BE2C (cell line): ENCODE data around the gene ODF4.

ENCODE experiments used
- DNase-seq: peaks from one replicate; pipeline ENCODE4 v3.0.0-alpha.2; 2020
- H3K27me3 ChIP-seq: fragments of 250-450 bp; sonication (Bioruptor Pico); 2 replicates; pipeline ENCODE4 v1.5.1; 2020; ENCODE audit warnings: mild to moderate bottlenecking
- H3K36me3 ChIP-seq: fragments of 250-450 bp; sonication (Bioruptor Pico); 2 replicates; pipeline ENCODE4 v1.5.1; 2020; ENCODE audit warnings: mild to moderate bottlenecking
- H3K4me1 ChIP-seq: fragments of 250-450 bp; sonication (Bioruptor Pico); 2 replicates; pipeline ENCODE4 v1.5.1; 2020
- H3K4me3 ChIP-seq: 2 replicates; pipeline ENCODE4 v1.5.1; 2011; ENCODE audit warnings: low read depth, low read length
- H3K9me3 ChIP-seq: fragments of 250-450 bp; sonication (Bioruptor Pico); 2 replicates; pipeline ENCODE4 v1.5.1; 2020
- TF ChIP-seq, protein P1 (sequence below): IDR thresholded peaks from 2 replicates; pipeline ENCODE4 v1.5.1; 2012; ENCODE audit warnings: mild to moderate bottlenecking, low read depth, low read length

ODF4 gene

DNA sequence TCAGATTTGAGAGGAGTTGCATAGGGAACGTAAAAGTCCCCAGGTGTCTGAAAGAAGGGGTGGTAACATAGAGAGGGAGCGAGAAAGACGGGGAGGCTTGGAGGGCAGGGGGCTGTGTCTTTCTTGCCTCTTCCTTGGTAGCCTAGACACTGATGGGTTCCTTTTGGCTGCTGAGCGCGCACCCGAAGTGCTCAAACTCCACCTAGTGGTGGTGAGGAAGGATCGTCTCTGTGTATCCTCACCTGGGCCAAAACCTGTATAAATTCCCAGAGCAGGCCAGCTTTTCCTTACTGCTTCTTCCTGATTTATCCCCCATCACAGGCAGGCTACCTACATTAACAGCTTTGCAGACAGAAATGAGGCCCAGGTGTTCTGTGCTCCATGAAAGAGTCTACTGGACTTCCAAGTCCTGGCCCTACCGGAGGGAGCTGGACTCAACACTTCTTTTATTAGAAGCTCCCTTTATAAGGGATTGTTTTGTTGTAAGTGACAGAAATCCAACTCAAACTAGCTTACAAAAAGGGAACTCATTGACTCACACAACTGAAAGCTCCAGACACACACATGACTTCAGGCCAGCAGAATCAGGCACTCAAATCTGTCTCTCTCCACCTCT is 38.9 kb upstream of the ODF4 start:
- Histone ChIP-seq H3K4me1 (no peaks in the 10 kb centered on the region), H3K9me3 (no peaks in the 10 kb centered on the region), H3K4me3 (no peak overlapping the region), H3K36me3 (no peaks in the 10 kb centered on the region), H3K27me3 (no peaks in the 10 kb centered on the region)
- TF ChIP-seq, protein P1, sequence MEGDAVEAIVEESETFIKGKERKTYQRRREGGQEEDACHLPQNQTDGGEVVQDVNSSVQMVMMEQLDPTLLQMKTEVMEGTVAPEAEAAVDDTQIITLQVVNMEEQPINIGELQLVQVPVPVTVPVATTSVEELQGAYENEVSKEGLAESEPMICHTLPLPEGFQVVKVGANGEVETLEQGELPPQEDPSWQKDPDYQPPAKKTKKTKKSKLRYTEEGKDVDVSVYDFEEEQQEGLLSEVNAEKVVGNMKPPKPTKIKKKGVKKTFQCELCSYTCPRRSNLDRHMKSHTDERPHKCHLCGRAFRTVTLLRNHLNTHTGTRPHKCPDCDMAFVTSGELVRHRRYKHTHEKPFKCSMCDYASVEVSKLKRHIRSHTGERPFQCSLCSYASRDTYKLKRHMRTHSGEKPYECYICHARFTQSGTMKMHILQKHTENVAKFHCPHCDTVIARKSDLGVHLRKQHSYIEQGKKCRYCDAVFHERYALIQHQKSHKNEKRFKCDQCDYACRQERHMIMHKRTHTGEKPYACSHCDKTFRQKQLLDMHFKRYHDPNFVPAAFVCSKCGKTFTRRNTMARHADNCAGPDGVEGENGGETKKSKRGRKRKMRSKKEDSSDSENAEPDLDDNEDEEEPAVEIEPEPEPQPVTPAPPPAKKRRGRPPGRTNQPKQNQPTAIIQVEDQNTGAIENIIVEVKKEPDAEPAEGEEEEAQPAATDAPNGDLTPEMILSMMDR: peak; percentile 80
- DNase-seq: peak; percentile 38

GRCh38 chr17:8310601-8311123 is 29.0 kb upstream of the ODF4 start:
- TF ChIP-seq, protein P1: no peak
- Histone ChIP-seq H3K27me3 (peaks cover 14% of the 10 kb centered on the region), H3K36me3 (no peaks in the 10 kb centered on the region), H3K9me3 (no peaks in the 10 kb centered on the region), H3K4me3 (no peak overlapping the region), H3K4me1 (no peaks in the 10 kb centered on the region)
- DNase-seq: no peak

- Histone ChIP-seq H3K36me3 (no peaks in the 10 kb centered on the region), H3K4me3 (no peak overlapping the region), H3K9me3 (no peaks in the 10 kb centered on the region), H3K4me1 (no peaks in the 10 kb centered on the region), H3K27me3 (peaks cover 20% of the 10 kb centered on the region)
- DNase-seq: no peak
- TF ChIP-seq, protein P1: no peak
These were observed 28.4 kb upstream of the ODF4 start for GRCh38 chr17:8311131-8311790.

DNA sequence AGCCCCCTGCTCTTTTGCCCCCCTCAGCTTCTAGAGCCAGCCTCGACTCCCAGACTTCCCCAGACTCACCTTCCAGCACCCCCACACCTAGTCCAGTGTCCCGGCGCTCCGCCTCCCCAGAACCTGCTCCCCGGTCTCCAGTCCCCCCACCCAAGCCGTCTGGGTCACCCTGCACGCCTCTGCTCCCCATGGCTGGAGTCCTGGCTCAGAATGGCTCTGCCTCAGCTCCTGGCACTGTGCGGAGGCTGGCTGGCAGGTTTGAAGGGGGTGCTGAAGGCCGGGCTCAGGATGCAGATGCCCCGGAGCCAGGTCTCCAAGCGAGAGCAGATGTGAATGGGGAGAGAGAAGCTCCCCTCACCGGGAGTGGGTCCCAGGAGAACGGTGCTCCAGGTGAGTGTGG is 27.4 kb upstream of the ODF4 start:
- H3K4me3 ChIP-seq: no peak overlapping the region
- H3K27me3 ChIP-seq: peaks cover 28% of the 10 kb centered on the region
- TF ChIP-seq, protein P1: no peak

GRCh38 chr17:8312726-8313600 is 26.7 kb upstream of the ODF4 start:
- TF ChIP-seq, protein P1: no peak
- H3K9me3 ChIP-seq: no peaks in the 10 kb centered on the region
- no peaks in the 10 kb centered on the region for H3K4me1 ChIP-seq
- H3K27me3 ChIP-seq: peaks cover 28% of the 10 kb centered on the region
- no peak for DNase-seq
- H3K4me3 ChIP-seq: no peak overlapping the region
- no peaks in the 10 kb centered on the region for H3K36me3 ChIP-seq

More for the DNA sequence above, 27.4 kb upstream of the ODF4 start:
- H3K36me3 ChIP-seq: no peaks in the 10 kb centered on the region
- DNase-seq: no peak
- H3K4me1 ChIP-seq: no peaks in the 10 kb centered on the region
- H3K9me3 ChIP-seq: no peaks in the 10 kb centered on the region
